B cell (primary cell): ENCODE results near the gene PPEF1.

Experiments used
- CTCF ChIP-seq: fragments of 200-600 bp; IDR thresholded peaks from one replicate; pipeline ENCODE4 v1.8.0; 2022; ENCODE audit warnings: antibody characterized with exemption, mild to moderate bottlenecking
- EZH2 ChIP-seq: IDR thresholded peaks from 2 replicates; pipeline ENCODE4 v1.6.1; 2012; ENCODE audit warnings: borderline replicate concordance, low read depth, mild to moderate bottlenecking, moderate library complexity, low read length; ENCODE audit not compliant: insufficient read depth, poor library complexity, severe bottlenecking

- no peak for TF ChIP-seq CTCF
- TF ChIP-seq EZH2 = no peak
Observed at GRCh38 chrX:18799911-18800310, 92.5 kb downstream of the PPEF1 start.
